Endothelial cell (in vitro differentiated cells): Measurements from ENCODE around the gene CD58. TPM values are rescaled to one million over a fixed set of nuclear protein-coding genes. Genes with fewer than 3 reads are reported as not detected.
"Not testable (repeated sequence)": the region's sequence is repeated elsewhere in the genome, so short reads cannot be mapped to it uniquely, and the experiment has no call there.

Experiments used
- DNase-seq: peaks from one replicate; pipeline ENCODE4 v3.0.0; 2021; ENCODE audit warnings: low spot score
- H3K27ac Mint-ChIP-seq: one replicate; pipeline ENCODE4 v1.8.0; 2021; ENCODE audit warnings: mixed read lengths, inconsistent platforms; ENCODE audit not compliant: unreplicated experiment
- H3K27me3 Mint-ChIP-seq: one replicate; pipeline ENCODE4 v1.8.0; 2021; ENCODE audit warnings: mild to moderate bottlenecking, moderate library complexity, mixed read lengths, inconsistent platforms; ENCODE audit not compliant: unreplicated experiment
- H3K36me3 Mint-ChIP-seq: one replicate; pipeline ENCODE4 v1.8.0; 2021; ENCODE audit warnings: mild to moderate bottlenecking, low read depth, mixed read lengths, inconsistent platforms; ENCODE audit not compliant: unreplicated experiment
- H3K4me1 Mint-ChIP-seq: one replicate; pipeline ENCODE4 v1.8.0; 2021; ENCODE audit warnings: mild to moderate bottlenecking, mixed read lengths, inconsistent platforms; ENCODE audit not compliant: unreplicated experiment
- H3K4me3 Mint-ChIP-seq: one replicate; pipeline ENCODE4 v1.8.0; 2021; ENCODE audit warnings: mild to moderate bottlenecking, mixed read lengths, inconsistent platforms; ENCODE audit not compliant: unreplicated experiment
- H3K9me3 Mint-ChIP-seq: one replicate; pipeline ENCODE4 v1.8.0; 2021; ENCODE audit warnings: mixed read lengths, inconsistent platforms; ENCODE audit not compliant: unreplicated experiment
- CTCF ChIP-seq: fragments of 200-600 bp; sonication (generic); IDR thresholded peaks from one replicate; pipeline ENCODE4 v1.5.0; 2021; ENCODE audit warnings: antibody characterized with exemption; ENCODE audit not compliant: unreplicated experiment
- total RNA-seq: library from RNA; stranded (reverse); fragmentation: NEBNext Ultra II Directional; extraction: Animal tissue kit (Norgen Biotek cat#: 25700); gene quantifications from one replicate; pipeline ENCODE4 v1.2.1, GENCODE V29; 2021; ENCODE audit not compliant: unreplicated experiment

The CD58 gene
- total RNA-seq, 1 donor from 2014 or later, result 9.0 TPM

- Mint-ChIP-seq H3K36me3 (peaks cover 6% of the 10 kb centered on the region), H3K4me1 (peaks cover 13% of the 10 kb centered on the region), H3K27me3 (peaks cover 6% of the 10 kb centered on the region), H3K27ac (no peak overlapping the region), H3K4me3 (no peak overlapping the region), H3K9me3 (peaks cover 4% of the 10 kb centered on the region)
- TF ChIP-seq CTCF, result no peak
- DNase-seq, result no peak
These were observed 5.6 kb downstream of the CD58 start for GRCh38 chr1:116565222-116565621.

GRCh38 chr1:116564426-116564825 is 6.4 kb downstream of the CD58 start:
- DNase-seq, result no peak
- TF ChIP-seq CTCF, result no peak
- H3K27me3 Mint-ChIP-seq, result peaks cover 3% of the 10 kb centered on the region
- peaks cover 4% of the 10 kb centered on the region for H3K9me3 Mint-ChIP-seq
- H3K4me3 Mint-ChIP-seq, result no peak overlapping the region
- peaks cover 8% of the 10 kb centered on the region for H3K4me1 Mint-ChIP-seq
- H3K27ac Mint-ChIP-seq, result no peak overlapping the region
- peaks cover 6% of the 10 kb centered on the region for H3K36me3 Mint-ChIP-seq

- not testable (repeated sequence) for DNase-seq, H3K27ac Mint-ChIP-seq, H3K4me1 Mint-ChIP-seq, H3K36me3 Mint-ChIP-seq, H3K4me3 Mint-ChIP-seq, H3K9me3 Mint-ChIP-seq, H3K27me3 Mint-ChIP-seq
These were observed 8.4 kb downstream of the CD58 start for GRCh38 chr1:116562465-116562864.

- peaks cover 5% of the 10 kb centered on the region for H3K4me1 Mint-ChIP-seq
- no peak overlapping the region for H3K27ac Mint-ChIP-seq
- peaks cover 3% of the 10 kb centered on the region for H3K27me3 Mint-ChIP-seq
- peaks cover 2% of the 10 kb centered on the region for H3K36me3 Mint-ChIP-seq
- DNase-seq, result no peak
- TF ChIP-seq CTCF, result no peak
- H3K4me3 Mint-ChIP-seq, result no peak overlapping the region
- peaks cover 4% of the 10 kb centered on the region for H3K9me3 Mint-ChIP-seq
These were observed 9.3 kb downstream of the CD58 start for GRCh38 chr1:116561563-116561962.

- H3K36me3 Mint-ChIP-seq, result peaks cover 2% of the 10 kb centered on the region
- DNase-seq, result no peak
- no peak overlapping the region for H3K4me3 Mint-ChIP-seq
- no peak overlapping the region for H3K27ac Mint-ChIP-seq
- H3K4me1 Mint-ChIP-seq, result no peaks in the 10 kb centered on the region
- peaks cover 3% of the 10 kb centered on the region for H3K27me3 Mint-ChIP-seq
- peaks cover 4% of the 10 kb centered on the region for H3K9me3 Mint-ChIP-seq
- TF ChIP-seq CTCF, result no peak
These were observed 9.9 kb downstream of the CD58 start for GRCh38 chr1:116560704-116561490.
